GM18519 (cell line): ENCODE results near the gene ARHGAP22.

Experiments
- ATAC-seq: cut with Tn5 transposase; IDR thresholded peaks from one replicate; pipeline ENCODE4 v1.9.1; 2021; ENCODE audit warnings: mild to moderate bottlenecking, moderate library complexity; ENCODE audit not compliant: unreplicated experiment, low FRiP score

ARHGAP22 gene

DNA sequence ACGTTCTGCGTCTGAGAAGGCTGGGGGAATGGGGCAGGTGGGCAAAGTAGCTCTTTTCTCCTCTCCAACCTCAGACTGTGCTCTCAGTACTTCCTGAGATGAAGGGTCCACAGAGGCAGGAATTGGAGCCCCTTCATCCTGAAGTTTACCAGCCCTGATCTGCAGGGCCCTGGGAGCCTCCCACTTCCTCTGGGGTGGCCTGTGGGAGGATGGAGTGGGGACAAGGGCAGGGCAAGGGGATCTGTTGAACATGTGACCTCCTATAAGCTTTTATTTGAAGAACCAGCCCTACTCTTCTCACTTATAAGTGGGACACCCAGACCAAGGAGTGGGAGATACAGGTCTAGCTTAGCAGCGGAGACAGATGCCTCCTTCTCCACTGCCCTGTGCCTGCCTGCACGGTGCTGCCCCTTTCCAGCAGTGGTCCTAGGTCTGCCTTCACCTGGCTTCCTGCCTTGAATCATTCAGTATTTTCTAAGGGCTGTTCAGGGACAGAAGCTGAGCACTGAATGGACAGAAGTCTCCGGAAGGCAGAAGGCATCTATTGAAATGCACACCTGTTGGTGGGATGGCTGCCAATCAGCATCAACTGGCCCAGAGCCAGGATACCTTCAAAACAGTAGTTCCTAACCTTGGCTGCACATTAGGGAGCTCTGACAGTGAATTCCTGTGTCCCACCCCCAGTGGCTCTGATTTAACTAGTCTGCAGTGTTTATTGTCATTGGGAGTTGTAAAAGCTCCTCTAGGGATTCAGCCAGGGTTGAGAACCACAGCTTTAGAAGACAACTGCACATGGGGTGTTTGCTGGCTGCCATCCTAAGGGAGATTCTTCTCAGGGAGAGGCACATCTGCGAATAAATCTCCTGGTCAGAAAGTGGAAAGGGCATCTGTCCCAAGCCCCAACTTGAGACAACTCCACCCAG is 2.7 kb upstream of the ARHGAP22 start:
- ATAC-seq: no peak

- no peak for ATAC-seq
These were observed 1.9 kb upstream of the ARHGAP22 start for GRCh38 chr10:48606530-48607355.

- ATAC-seq: no peak
These were observed 1.1 kb upstream of the ARHGAP22 start for GRCh38 chr10:48605786-48606529.

DNA sequence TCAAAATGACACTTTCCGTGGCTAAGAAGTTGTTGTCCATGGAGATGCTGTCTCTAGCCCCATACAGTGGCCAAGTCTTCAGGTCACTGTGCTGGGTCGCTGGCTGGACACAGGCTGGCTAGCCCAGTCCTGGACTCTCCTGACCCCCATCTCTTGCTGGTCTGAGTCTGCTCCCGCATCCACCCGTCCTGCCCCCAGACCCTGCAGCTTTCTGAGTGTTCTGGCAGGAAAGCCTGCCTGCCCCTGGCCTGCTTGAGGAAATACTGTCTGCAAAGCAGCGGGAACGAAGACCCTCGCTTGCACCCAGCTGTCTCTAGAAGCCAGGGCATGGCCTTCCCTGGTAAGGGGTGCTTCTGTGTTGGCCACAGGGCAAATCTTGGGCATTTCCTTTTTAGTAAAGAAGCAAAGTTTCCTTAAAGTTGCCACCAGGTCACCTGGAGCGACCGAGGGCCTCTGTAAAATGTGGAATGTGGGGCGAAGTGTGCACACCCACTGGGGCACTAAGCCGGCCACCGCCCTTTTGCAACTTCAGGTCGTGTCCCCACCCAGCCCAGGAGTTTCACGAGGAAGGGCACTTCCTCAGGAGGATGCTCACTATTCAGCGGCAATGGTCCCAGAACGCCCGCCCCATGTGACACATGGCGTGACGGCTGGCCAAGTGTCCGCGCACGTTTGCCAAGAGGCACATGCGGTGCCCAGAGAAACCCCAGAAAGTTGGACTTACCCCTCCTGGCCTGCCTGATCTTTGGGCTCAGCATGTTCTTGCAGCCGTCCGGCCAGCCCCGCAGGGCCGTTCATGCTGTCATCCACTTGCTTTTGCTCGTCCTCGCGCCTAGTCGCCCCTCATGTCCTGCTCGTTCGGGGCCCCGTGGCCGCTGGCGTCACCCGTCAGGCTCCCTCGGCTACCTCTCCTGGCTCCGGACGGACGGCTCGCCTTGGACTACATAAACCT is 558 bp downstream of the ARHGAP22 start:
- no peak for ATAC-seq

GRCh38 chr10:48603421-48604038 is 1.3 kb downstream of the ARHGAP22 start:
- no peak for ATAC-seq

DNA sequence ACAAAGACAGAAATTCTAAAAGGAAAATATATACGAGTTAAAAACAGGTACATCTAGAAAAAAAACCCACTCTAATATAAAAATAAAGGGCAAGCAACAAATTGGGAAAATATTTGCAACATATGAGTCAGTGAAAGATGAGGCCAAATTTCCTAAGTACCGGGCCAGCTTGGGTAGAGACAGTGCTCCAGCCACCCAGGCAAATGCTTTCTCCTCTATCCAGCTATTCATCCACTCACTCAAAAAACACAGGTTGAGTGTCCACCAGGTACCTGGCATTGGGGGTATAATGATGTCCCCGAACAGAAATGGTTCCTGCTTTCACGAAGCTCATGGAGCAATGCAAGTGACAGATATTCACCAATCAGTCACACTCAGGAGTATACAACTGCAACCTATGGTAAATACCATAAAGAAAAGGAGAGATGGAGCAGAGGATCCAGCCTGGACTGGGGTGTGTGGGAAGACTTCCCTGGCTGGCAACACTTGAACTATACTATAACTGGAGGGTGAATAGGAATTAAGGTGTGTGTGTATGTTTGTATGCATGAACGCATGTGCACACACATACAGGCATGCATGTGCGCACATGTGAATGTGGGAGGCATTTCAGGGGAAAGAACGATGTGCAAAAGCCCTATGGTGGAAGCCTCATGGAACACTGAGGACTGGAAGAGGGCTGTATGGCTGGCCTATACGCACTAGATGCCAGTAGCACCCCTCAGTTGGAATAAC is 2.3 kb downstream of the ARHGAP22 start:
- ATAC-seq: no peak

DNA sequence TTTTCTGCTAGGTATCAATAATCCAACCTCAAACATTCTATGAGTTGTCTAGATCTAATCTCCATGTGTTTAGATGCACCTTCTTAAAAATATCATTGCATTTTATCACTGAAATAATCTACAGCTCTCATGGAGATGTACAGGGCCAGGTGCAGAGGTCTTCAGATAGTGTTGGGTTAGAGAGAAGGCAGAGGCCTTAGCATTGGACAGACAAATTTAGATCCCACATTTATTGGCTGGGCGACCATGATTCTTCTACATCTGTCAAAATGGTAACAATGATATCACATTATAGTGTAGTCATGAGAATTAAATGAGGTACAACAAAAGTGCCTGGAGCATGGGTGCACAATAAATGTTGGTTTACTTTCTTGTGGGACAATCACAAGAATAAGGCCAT is 3.1 kb downstream of the ARHGAP22 start:
- ATAC-seq: no peak

DNA sequence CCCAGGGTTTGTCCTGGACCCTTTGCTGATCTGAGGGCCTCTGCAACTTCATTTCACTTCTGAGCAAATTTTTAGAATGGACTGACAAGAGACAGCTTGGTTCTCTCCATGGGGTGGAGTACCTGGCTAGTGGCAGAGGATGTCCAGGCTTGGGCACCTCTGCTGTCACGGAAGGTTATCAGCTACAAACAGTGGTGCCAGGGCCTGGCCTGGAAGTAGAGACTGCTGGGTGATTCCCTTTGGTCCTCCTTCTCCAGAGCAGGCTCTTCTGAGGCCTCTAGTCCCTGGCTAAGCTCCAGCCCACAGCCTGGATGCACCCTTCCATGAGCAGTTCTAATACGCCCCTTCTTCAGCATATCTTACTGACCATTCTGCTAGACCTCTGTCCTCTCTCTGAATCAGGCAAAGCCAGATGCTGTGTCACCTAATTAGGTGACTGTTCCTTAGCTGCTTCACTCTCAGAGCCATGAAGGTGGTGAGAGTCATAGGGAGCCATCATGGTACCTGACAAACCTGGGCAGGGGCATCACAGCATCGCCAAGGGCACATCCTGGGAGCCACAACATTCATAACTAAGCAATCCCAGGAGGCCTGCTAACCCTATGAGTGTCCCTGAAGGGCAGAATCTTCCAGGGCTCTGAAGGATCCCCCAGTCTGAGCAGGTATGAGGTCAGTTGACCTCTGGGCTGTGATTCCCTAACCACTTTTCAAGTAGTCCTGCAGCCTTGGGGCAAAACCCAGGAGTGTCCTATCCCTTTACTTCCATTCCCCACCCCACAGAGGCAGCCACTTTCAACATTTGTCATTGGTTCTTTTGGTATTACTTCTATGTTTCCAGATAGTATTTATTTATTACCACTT is 4.0 kb downstream of the ARHGAP22 start:
- no peak for ATAC-seq

- ATAC-seq: no peak
These were observed 5.1 kb downstream of the ARHGAP22 start for GRCh38 chr10:48599830-48600134.

- no peak for ATAC-seq
These were observed 5.7 kb downstream of the ARHGAP22 start for GRCh38 chr10:48598936-48599829.

- ATAC-seq: no peak
These were observed 6.5 kb downstream of the ARHGAP22 start for GRCh38 chr10:48598243-48598935.

DNA sequence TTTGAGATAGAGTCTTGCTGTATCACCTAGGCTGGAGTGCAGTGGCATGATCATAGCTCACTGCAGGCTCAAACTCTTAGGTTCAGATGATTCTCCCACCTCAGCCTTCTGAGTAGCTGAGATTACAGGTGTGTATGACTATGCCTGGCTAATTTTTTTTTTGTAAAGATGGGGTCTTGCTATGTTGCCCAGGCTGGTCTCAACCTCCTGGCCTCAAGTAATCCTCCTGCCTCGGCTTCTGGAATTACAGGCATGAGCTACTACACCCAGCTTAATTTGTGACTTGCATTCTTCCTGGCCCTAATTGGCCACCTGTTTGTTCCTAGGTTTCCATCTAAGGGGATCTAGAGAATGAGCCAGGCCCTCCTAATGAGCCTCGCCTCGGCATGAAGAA is 9.3 kb downstream of the ARHGAP22 start:
- ATAC-seq: no peak

DNA sequence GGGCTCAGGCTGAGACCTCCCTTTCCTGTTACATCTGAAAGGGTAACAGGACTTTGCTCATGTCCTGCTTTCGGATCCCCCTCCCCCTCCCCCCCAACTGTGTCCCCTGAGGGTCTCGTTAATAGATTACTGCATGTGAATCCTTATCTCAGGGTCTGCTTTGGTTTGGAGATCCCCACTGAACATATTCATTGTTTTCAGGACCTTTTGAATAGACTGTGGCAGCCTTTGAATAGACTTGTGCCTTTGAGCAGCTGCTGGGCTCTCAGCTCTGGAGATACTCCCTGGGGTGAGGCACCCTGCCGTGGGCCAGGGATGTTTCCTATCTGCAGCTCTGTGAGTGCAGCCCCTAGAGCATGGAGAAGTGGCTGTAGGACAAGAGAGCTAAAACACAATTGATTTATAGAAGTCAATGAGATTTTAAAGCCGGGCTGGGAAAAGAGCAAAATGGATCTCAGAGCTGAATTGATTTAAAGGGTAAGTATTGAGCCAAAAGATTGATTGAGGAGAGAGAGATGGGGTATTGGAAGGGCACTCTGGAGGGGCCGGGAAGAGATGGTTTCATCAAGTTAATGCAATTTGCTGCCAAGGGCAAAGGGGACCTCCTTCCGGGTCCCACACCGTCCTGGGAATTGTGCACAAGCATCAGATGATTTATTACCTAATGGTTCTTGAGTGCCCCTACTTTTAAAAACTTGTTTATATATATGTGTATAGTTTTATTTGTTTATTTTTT is 9.9 kb downstream of the ARHGAP22 start:
- ATAC-seq: no peak

DNA sequence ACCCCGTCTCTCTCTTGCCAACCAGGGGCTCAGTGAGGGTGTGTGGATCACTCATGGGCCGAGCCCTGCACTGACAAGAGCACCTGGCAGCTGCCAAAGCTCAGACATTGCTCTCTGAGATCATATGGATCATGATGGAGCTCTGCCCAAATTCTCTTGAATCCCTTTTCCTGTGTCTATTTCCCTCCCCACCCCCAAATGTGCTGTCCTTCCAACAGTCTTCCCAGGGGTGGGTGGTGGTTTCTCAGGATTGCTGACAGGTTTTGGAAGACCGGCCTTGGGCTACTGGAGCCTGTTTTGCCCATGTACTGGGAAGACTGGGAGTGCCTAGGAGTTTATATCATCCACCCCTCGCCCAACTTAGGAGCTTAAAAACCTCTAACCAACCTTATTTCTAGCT is 10.5 kb downstream of the ARHGAP22 start:
- no peak for ATAC-seq

GRCh38 chr10:48592346-48592745 is 12.5 kb downstream of the ARHGAP22 start:
- no peak for ATAC-seq

GRCh38 chr10:48590945-48591344 is 13.9 kb downstream of the ARHGAP22 start:
- no peak for ATAC-seq
